ENCODE data around the gene SSR2. TPM values are rescaled to one million over a fixed set of nuclear protein-coding genes. Genes with fewer than 3 reads are reported as not detected.
A peak's percentile ranks its signal among the peaks of the same experiment; 100 is the strongest.

Gene SSR2
- polyA plus RNA-seq, 1 of the 3 experiments (the other 2 are of a cell fraction) = 1,136 TPM

DNA sequence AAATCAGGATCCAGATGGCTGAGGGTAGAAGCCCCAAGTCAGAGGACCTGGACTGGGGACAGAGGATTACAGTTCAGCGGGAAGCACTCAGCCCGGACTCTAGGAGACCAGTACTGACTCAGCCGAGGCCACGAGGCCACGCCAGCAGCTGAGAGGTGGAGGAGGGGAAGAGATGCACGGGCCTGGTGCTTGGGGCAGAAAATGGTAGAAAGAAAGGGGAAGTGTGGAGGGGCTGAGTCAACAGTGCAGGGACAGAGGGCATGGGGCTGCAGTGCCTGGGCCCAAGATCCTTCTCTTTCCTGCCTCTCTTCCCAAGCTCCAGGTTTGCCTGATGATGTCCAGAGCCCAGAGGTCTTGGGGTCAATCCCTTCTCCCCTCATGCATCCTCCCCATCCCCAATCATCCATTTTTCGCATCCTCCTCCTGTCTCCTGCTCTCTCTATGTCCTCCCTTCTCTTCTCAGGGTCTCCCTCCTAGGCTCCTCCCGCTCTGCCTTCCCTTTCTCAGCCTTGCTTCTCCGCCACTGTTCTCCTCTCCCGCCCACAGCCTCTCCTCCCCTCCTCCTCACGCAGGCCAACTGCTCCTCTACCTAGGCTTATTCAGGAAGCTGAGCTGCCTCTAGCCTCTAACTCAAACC, 50.1 kb downstream of the SSR2 start:
- Histone ChIP-seq H3K9me2 (no peaks in the 10 kb centered on the region), H2AFZ (ENCODE audit: low read depth) (no peak overlapping the region), H3K4me1 (ENCODE audit: control insufficient read depth in 1 of 2, insufficient read depth in 2 of 2, low read depth in 1 of 2, low read length in 1 of 2) (peaks cover 20 to 56% of the 10 kb centered on the region in 2 experiments; a peak in 3 of 4 replicates), H3F3A (replicated peaks; ENCODE audit: insufficient read depth) (peaks cover 18% of the 10 kb centered on the region), H3K4me3 (ENCODE audit: low read depth in 2 of 2, low read length in 1 of 2) (no peak overlapping the region), H3K36me3 (replicated peaks in 1 of 2; ENCODE audit: control insufficient read depth in 1 of 2, insufficient read depth in 2 of 2, low read length in 1 of 2) (peaks cover 26 to 28% of the 10 kb centered on the region in 2 experiments), H4K20me1 (ENCODE audit: insufficient read depth) (peaks cover 89% of the 10 kb centered on the region), H3K79me2 (ENCODE audit: insufficient read depth) (peaks cover 90% of the 10 kb centered on the region), H3K4me2 (peak overlapping the region; percentile 54), H3K27me3 (ENCODE audit: insufficient read depth) (no peaks in the 10 kb centered on the region), H3K27ac (ENCODE audit: low read depth in 2 of 2, low read length in 1 of 2) (peak overlapping the region in 1 of 2 experiments; percentile 56; a peak in 2 of 4 replicates), H3K9me3 (no peaks in the 10 kb centered on the region), H3K9ac (peak overlapping the region; percentile 20; the same call in 1 of the 2 replicates)
- ChIA-PET CTCF (interaction anchor here (0.8 to 1.3 kb wide), 3 partner anchors 19 to 96 kb away, joined by 4 to 5 read pairs (median 5); no protein-coding TSS in a partner anchor), POLR2A (no interaction called here)
- 62% methylated on average over 11 of the region's 11 CpGs for WGBS (ENCODE audit: low lambda C conversion rate)
- TF ChIP-seq TCF12 (IDR thresholded peaks at IDR 0.05) (peak; percentile 48; the same call in 1 of the 2 replicates), GATA2 (CRISPR knock-in tag; IDR thresholded peaks at IDR 0.05) (no peak), FOSL2 (IDR thresholded peaks at IDR 0.05; ENCODE audit: borderline replicate concordance, low read depth) (peak; percentile 61; the same call in 1 of the 2 replicates), CHD2 (IDR thresholded peaks at IDR 0.05; ENCODE audit: low read length, partially characterized antibody) (no peak)
- TF ChIP-seq, protein P1, sequence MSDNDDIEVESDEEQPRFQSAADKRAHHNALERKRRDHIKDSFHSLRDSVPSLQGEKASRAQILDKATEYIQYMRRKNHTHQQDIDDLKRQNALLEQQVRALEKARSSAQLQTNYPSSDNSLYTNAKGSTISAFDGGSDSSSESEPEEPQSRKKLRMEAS (IDR thresholded peaks at IDR 0.05; ENCODE audit: low read depth) = peak; percentile 93
- TF ChIP-seq, protein P2, sequence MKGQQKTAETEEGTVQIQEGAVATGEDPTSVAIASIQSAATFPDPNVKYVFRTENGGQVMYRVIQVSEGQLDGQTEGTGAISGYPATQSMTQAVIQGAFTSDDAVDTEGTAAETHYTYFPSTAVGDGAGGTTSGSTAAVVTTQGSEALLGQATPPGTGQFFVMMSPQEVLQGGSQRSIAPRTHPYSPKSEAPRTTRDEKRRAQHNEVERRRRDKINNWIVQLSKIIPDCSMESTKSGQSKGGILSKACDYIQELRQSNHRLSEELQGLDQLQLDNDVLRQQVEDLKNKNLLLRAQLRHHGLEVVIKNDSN (IDR thresholded peaks at IDR 0.05; ENCODE audit: borderline replicate concordance, low read depth) = peak; percentile 49; the same call in 1 of the 2 replicates
- no peak for DNase-seq

DNA sequence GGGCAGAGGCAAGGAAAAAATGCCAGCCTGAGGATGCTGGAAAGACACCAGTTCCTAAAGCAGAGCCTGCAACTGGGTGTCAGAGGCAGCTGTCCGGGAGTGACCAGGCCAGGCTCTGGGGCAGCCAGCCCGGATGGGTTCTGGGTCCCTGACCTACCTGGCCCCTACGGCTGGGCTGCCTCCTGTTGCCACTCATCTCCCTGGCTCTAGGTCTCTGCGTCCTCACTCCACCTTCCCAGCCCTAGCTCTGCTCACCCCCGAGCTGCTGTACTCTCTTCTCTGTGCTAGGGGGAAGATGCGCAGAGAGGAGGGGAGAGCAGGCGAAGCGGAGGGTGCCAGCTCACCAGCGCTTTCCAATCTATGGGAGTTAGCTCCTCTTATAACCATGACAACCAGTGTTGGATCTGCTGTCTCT, 51.4 kb downstream of the SSR2 start:
- peaks cover 88% of the 10 kb centered on the region for H3K79me2 ChIP-seq (ENCODE audit: insufficient read depth)
- WGBS (ENCODE audit: low lambda C conversion rate) = 88% methylated on average over 7 of the region's 9 CpGs
- H2AFZ ChIP-seq (ENCODE audit: low read depth) = no peak overlapping the region
- H3K27me3 ChIP-seq (ENCODE audit: insufficient read depth) = no peaks in the 10 kb centered on the region
- peaks cover 8 to 46% of the 10 kb centered on the region in 2 experiments; a peak in 3 of 4 replicates for H3K4me1 ChIP-seq (ENCODE audit: control insufficient read depth in 1 of 2, insufficient read depth in 2 of 2, low read depth in 1 of 2, low read length in 1 of 2)
- peaks cover 34 to 38% of the 10 kb centered on the region in 2 experiments for H3K36me3 ChIP-seq (replicated peaks in 1 of 2; ENCODE audit: control insufficient read depth in 1 of 2, insufficient read depth in 2 of 2, low read length in 1 of 2)
- H3K9me3 ChIP-seq = no peaks in the 10 kb centered on the region
- no peaks in the 10 kb centered on the region for H3K9me2 ChIP-seq
- peaks cover 22% of the 10 kb centered on the region for H3F3A ChIP-seq (replicated peaks; ENCODE audit: insufficient read depth)
- no peak overlapping the region for H3K4me2 ChIP-seq
- ChIA-PET POLR2A (interaction anchor here (0.9 kb wide), 1 partner anchor 9 kb away, joined by 3 read pairs; the partner anchor contains the start of gene ARHGEF2), CTCF (interaction anchor here (0.6 to 1.8 kb wide), 4 partner anchors 9 to 97 kb away, joined by 3 to 6 read pairs (median 6); partner anchors contain the start of gene ARHGEF2)
- peak; percentile 23 for DNase-seq
- no peak overlapping the region for H3K4me3 ChIP-seq (ENCODE audit: low read depth in 2 of 2, low read length in 1 of 2)
- H4K20me1 ChIP-seq (ENCODE audit: insufficient read depth) = peaks cover 77% of the 10 kb centered on the region
- H3K27ac ChIP-seq (ENCODE audit: low read depth in 2 of 2, low read length in 1 of 2) = peak overlapping the region in 1 of 2 experiments; percentile 23; a peak in 2 of 4 replicates
- TF ChIP-seq, protein P3, sequence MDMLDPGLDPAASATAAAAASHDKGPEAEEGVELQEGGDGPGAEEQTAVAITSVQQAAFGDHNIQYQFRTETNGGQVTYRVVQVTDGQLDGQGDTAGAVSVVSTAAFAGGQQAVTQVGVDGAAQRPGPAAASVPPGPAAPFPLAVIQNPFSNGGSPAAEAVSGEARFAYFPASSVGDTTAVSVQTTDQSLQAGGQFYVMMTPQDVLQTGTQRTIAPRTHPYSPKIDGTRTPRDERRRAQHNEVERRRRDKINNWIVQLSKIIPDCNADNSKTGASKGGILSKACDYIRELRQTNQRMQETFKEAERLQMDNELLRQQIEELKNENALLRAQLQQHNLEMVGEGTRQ (IDR thresholded peaks at IDR 0.05; ENCODE audit: borderline replicate concordance, low read depth, low read length) = no peak
- TF ChIP-seq, protein P4, sequence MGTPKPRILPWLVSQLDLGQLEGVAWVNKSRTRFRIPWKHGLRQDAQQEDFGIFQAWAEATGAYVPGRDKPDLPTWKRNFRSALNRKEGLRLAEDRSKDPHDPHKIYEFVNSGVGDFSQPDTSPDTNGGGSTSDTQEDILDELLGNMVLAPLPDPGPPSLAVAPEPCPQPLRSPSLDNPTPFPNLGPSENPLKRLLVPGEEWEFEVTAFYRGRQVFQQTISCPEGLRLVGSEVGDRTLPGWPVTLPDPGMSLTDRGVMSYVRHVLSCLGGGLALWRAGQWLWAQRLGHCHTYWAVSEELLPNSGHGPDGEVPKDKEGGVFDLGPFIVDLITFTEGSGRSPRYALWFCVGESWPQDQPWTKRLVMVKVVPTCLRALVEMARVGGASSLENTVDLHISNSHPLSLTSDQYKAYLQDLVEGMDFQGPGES (IDR thresholded peaks at IDR 0.05; ENCODE audit: low read depth, low read length) = no peak
- TF ChIP-seq MEF2A (IDR thresholded peaks at IDR 0.05; ENCODE audit: borderline replicate concordance, low read depth) (no peak), TCF12 (IDR thresholded peaks at IDR 0.05) (no peak), CHD2 (IDR thresholded peaks at IDR 0.05; ENCODE audit: low read length, partially characterized antibody) (no peak), SIN3A (IDR thresholded peaks at IDR 0.05; ENCODE audit: borderline replicate concordance, low read depth, low read length) (no peak)
- TF ChIP-seq, protein P5, sequence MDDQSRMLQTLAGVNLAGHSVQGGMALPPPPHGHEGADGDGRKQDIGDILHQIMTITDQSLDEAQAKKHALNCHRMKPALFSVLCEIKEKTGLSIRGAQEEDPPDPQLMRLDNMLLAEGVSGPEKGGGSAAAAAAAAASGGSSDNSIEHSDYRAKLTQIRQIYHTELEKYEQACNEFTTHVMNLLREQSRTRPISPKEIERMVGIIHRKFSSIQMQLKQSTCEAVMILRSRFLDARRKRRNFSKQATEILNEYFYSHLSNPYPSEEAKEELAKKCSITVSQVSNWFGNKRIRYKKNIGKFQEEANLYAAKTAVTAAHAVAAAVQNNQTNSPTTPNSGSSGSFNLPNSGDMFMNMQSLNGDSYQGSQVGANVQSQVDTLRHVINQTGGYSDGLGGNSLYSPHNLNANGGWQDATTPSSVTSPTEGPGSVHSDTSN (IDR thresholded peaks at IDR 0.05) = no peak
- H3K9ac ChIP-seq = no peak overlapping the region
